Kidney (tissue), 14 donors: Measurements from ENCODE around the gene APLP2. TPM values are rescaled to one million over a fixed set of nuclear protein-coding genes. Genes with fewer than 3 reads are reported as not detected.
A peak's percentile ranks its signal among the peaks of the same experiment; 100 is the strongest.

Source experiments
- DNase-seq, 5 donors: peaks; one replicate each; pipeline ENCODE4 v3.0.0-alpha.2; 2013 to 2020
- FAIRE-seq: peaks from 2 replicates; lab custom pipeline; 2012; peaks lifted over from hg19 to GRCh38; lab: Jason Lieb, UNC
- H3K27ac ChIP-seq, 2 donors: one replicate each; pipeline ENCODE4 v1.7.0; 2013; ENCODE audit warnings: low read depth in 2 of 2, low read length in 2 of 2, inconsistent platforms in 1 of 2
- H3K27me3 ChIP-seq: one replicate; pipeline ENCODE4 v1.7.1; 2013; ENCODE audit warnings: low read length, inconsistent platforms; ENCODE audit not compliant: control insufficient read depth, insufficient read depth
- H3K36me3 ChIP-seq, 3 donors: one replicate each; pipeline versions ENCODE4 v1.7.0 to v1.7.1; 2013; ENCODE audit warnings: low read length in 3 of 3, control low read depth in 1 of 3, inconsistent platforms in 1 of 3; ENCODE audit not compliant: insufficient read depth in 3 of 3, control insufficient read depth in 2 of 3
- H3K4me1 ChIP-seq, 3 donors: one replicate each; pipeline versions ENCODE4 v1.7.0 to v1.7.1; 2013; ENCODE audit warnings: low read length in 3 of 3, inconsistent platforms in 1 of 3, low read depth in 1 of 3; ENCODE audit not compliant: control insufficient read depth in 2 of 3, insufficient read depth in 2 of 3
- H3K4me3 ChIP-seq, 3 donors: one replicate each; pipeline versions ENCODE4 v1.7.0 to v1.8.1; 2013; ENCODE audit warnings: low read length in 3 of 3, control low read depth in 1 of 3, inconsistent platforms in 1 of 3
- H3K9ac ChIP-seq, 3 donors: one replicate each; pipeline versions ENCODE4 v1.7.0 to v1.7.1; 2013; ENCODE audit warnings: low read length in 3 of 3, control low read depth in 1 of 3, inconsistent platforms in 1 of 3
- H3K9me3 ChIP-seq, 3 donors: one replicate each; pipeline versions ENCODE4 v1.7.0 to v1.7.1; 2013; ENCODE audit warnings: low read length in 3 of 3, control low read depth in 1 of 3, inconsistent platforms in 1 of 3; ENCODE audit not compliant: control insufficient read depth in 2 of 3, insufficient read depth in 1 of 3
- CTCF ChIP-seq: IDR thresholded peaks from 3 replicates; pipeline ENCODE4 v1.5.1; 2012; ENCODE audit warnings: mild to moderate bottlenecking, moderate library complexity, borderline replicate concordance; ENCODE audit not compliant: insufficient read depth; ENCODE audit errors: extremely low read depth
- intact Hi-C: fragments of 100-400 bp; cut with DNase I; formaldehyde crosslinking; loops from one replicate; pipeline ENCODE4 v1.11.1; 2022
- polyA plus RNA-seq: library from polyadenylated mRNA; stranded (reverse); fragments of 350-450 nt; fragmentation: Illumina TruSeq; extraction: RNeasy Lipid Tissue Mini Kit (QIAGEN cat#74804); gene quantifications from one replicate; pipeline ENCODE4 v1.2.3, GENCODE V29; 2014; ENCODE audit warnings: low read depth, low replicate concordance; ENCODE audit not compliant: insufficient read depth
- total RNA-seq: library from RNA; stranded (reverse); fragmentation: NEBNext Ultra II Directional; extraction: Animal tissue kit (Norgen Biotek cat#: 25700); gene quantifications from one replicate; pipeline ENCODE4 v1.2.1, GENCODE V29; 2021
- donor health status: control.
- donor health status: control.
- donor health status: control.
- donor health status: control.
- donor health status: control.
- donor health status: DM: yes; HTN: yes; CAD: no.
- donor health status: Normal renal cell carcinoma (clear cell type).

APLP2 gene
- total and polyA plus RNA-seq, 2 donors from 2014 or later = 338 to 502 TPM

DNA sequence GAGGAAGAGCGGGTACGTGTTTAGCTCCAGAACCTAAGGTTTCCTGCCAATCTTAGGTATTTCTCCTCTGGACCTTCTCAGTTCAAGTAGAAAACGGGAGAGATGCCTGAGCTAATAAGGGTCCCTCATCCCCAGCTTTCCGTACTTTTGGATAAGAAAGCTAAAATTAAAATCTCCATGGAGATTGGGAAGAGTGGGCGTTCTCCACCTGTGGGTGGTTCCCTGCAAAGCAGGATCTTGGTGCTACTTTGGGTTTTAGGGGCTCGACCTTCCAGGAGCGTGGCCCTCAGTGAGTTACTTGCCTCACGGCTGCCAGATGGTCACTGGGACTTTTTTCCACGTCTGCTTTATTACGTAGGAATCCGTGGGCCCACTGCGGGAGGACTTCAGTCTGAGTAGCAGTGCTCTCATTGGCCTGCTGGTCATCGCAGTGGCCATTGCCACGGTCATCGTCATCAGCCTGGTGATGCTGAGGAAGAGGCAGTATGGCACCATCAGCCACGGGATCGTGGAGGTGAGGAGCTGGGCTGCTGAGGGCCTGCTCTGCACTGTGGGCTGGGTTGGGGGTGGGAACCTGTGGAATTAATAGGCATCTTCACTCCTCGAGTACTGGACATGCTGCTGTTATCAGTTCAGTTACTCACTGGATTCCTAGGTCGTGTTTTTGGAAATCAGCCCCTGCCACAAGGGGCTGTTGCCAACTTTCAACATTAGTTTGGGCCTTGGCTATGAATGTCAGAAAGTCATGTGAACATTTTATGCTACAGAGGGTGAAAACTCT, 72.1 kb downstream of the APLP2 start:
- TF ChIP-seq CTCF = no peak
- FAIRE-seq = no peak
- H3K36me3 ChIP-seq = peaks cover 2 to 37% (median 27%) of the 10 kb centered on the region in 3 donors

GRCh38 chr11:130144141-130144540, 74.4 kb downstream of the APLP2 start:
- FAIRE-seq (no peak), DNase-seq (peak in 2 of 5 donors; percentile 22 to 53)
- no peak overlapping the region for H3K9ac ChIP-seq
- H3K4me1 ChIP-seq = peaks cover 0 to 7% (median 3%) of the 10 kb centered on the region in 3 donors
- H3K9me3 ChIP-seq = no peaks in the 10 kb centered on the region
- peaks cover 4 to 30% (median 21%) of the 10 kb centered on the region in 3 donors for H3K36me3 ChIP-seq
- intact Hi-C loops = no loop called here
- H3K27me3 ChIP-seq = no peaks in the 10 kb centered on the region
- no peak overlapping the region for H3K27ac ChIP-seq
- no peak overlapping the region for H3K4me3 ChIP-seq
- TF ChIP-seq CTCF = no peak

More for the DNA sequence above, 72.1 kb downstream of the APLP2 start:
- intact Hi-C loops = no loop called here
- Histone ChIP-seq H3K9me3 (no peaks in the 10 kb centered on the region), H3K4me1 (peaks cover 0 to 5% (median 3%) of the 10 kb centered on the region in 3 donors), H3K4me3 (no peak overlapping the region), H3K27ac (no peak overlapping the region), H3K27me3 (no peaks in the 10 kb centered on the region), H3K9ac (no peak overlapping the region)
- no peak for DNase-seq

DNA sequence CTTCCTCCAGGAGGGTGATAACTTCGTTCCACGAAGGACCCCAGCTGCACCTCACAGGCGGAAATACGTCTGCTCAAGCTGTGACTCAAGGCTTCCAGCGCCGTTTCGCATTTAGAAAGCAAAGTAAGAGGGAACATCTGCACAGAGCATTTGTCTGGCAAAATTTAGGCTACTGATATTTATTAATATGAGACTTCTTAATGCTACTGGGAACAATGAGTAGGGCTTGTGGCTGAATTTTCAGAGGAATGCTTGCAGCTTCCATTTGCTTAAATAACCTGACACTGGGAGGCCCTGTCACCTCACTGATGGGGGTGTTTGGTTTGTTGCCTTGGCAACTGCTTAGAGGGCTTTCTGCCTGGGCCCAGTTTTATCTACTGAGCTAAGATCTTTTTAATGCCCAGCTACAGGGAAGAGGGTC, 75.2 kb downstream of the APLP2 start:
- Histone ChIP-seq H3K4me3 (no peak overlapping the region), H3K27ac (no peak overlapping the region), H3K9me3 (no peaks in the 10 kb centered on the region), H3K4me1 (peaks cover 0 to 7% (median 3%) of the 10 kb centered on the region in 3 donors), H3K27me3 (no peaks in the 10 kb centered on the region), H3K9ac (no peak overlapping the region), H3K36me3 (peaks cover 4 to 27% (median 19%) of the 10 kb centered on the region in 3 donors)
- no peak for TF ChIP-seq CTCF
- FAIRE-seq (no peak), DNase-seq (peak in 4 of 5 donors; percentile 56 to 86 (median 80))
- intact Hi-C loops = no loop called here
